ACC112 (cell line): ENCODE results near the gene CNGA4.
A peak's percentile ranks its signal among the peaks of the same experiment; 100 is the strongest.
"Not testable (repeated sequence)": the region's sequence is repeated elsewhere in the genome, so short reads cannot be mapped to it uniquely, and the experiment has no call there.

Experiments
- H2AFZ ChIP-seq: fragments of 200-600 bp; sonication (generic); one replicate; pipeline ENCODE4 v1.6.0; 2017; ENCODE audit warnings: antibody characterized with exemption, low read length; ENCODE audit not compliant: unreplicated experiment
- H3K27ac ChIP-seq: fragments of 200-600 bp; sonication (generic); 2 replicates; pipeline ENCODE4 v1.5.1; 2014; ENCODE audit warnings: low read depth, mild to moderate bottlenecking, antibody characterized with exemption, low read length, moderate library complexity
- H3K27me3 ChIP-seq: fragments of 200-600 bp; sonication (generic); 2 replicates; pipeline ENCODE4 v1.6.1; 2014; ENCODE audit warnings: mild to moderate bottlenecking, antibody characterized with exemption, low read length, moderate library complexity, mixed read lengths; ENCODE audit not compliant: insufficient read depth
- H3K36me3 ChIP-seq: fragments of 200-600 bp; sonication (generic); 2 replicates; pipeline ENCODE4 v1.6.1; 2016; ENCODE audit warnings: mild to moderate bottlenecking, antibody characterized with exemption, low read length, moderate library complexity, mixed read lengths; ENCODE audit not compliant: insufficient read depth
- H3K4me1 ChIP-seq: fragments of 200-600 bp; sonication (generic); one replicate; pipeline ENCODE4 v1.6.1; 2016; ENCODE audit warnings: low read length, mixed read lengths; ENCODE audit not compliant: insufficient read depth, unreplicated experiment, control insufficient read depth
- H3K4me3 ChIP-seq: fragments of 200-600 bp; sonication (generic); 2 replicates; pipeline ENCODE4 v1.5.1; 2014; ENCODE audit warnings: mild to moderate bottlenecking, low read depth, low read length
- H3K79me2 ChIP-seq: fragments of 200-600 bp; sonication (generic); one replicate; pipeline ENCODE4 v1.6.0; 2016; ENCODE audit warnings: low read length; ENCODE audit not compliant: control insufficient read depth, unreplicated experiment, insufficient read depth

Gene CNGA4

DNA sequence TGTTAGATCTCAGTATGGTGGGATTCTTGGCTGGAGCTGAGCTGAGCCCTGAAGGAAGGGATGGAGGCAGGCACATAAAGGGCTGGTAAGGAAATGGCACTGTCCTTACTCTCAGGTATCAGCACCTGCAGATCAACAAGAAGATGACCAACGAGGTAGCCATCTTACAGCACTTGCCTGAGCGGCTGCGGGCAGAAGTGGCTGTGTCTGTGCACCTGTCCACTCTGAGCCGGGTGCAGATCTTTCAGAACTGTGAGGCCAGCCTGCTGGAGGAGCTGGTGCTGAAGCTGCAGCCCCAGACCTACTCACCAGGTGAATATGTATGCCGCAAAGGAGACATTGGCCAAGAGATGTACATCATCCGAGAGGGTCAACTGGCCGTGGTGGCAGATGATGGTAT lies 2.4 kb downstream of the CNGA4 start:
- Histone ChIP-seq H3K27ac (no peak overlapping the region), H3K4me1 (no peaks in the 10 kb centered on the region), H3K4me3 (no peak overlapping the region), H2AFZ (no peak overlapping the region), H3K36me3 (no peaks in the 10 kb centered on the region), H3K79me2 (no peaks in the 10 kb centered on the region), H3K27me3 (peaks cover 39% of the 10 kb centered on the region)

- Histone ChIP-seq H3K27ac (no peak overlapping the region), H2AFZ (no peak overlapping the region), H3K4me1 (peaks cover 8% of the 10 kb centered on the region), H3K27me3 (peaks cover 33% of the 10 kb centered on the region), H3K36me3 (no peaks in the 10 kb centered on the region), H3K79me2 (no peaks in the 10 kb centered on the region), H3K4me3 (no peak overlapping the region)
Measured at GRCh38 chr11:6245536-6245935, 6.6 kb downstream of the CNGA4 start.

DNA sequence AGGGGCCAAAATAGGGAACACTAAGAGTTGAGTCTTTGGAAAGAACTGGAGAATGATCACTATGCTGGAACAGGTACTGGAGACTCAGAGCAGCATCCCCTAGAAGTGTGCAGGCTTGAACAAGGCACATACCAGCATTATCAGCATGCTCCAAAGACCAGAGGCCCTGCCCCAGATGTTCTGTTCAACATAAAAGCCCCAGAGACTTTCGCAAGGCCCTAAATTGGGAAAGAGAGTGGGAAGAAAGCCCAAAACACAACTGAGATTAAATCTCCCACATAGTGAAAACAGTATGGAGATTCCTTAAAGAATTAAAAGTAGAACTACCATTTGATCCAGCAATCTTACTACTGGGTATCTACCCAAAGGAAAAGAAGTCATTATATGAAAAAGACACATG lies 9.4 kb downstream of the CNGA4 start:
- Histone ChIP-seq H3K36me3 (no peaks in the 10 kb centered on the region), H3K27me3 (peaks cover 23% of the 10 kb centered on the region), H3K4me1 (peaks cover 8% of the 10 kb centered on the region)

GRCh38 chr11:6248897-6249296 lies 10.0 kb downstream of the CNGA4 start:
- not testable (repeated sequence) for H3K27ac ChIP-seq, H3K79me2 ChIP-seq, H3K4me3 ChIP-seq, H2AFZ ChIP-seq, H3K4me1 ChIP-seq, H3K36me3 ChIP-seq
- peaks cover 19% of the 10 kb centered on the region for H3K27me3 ChIP-seq

More for the DNA sequence above, 9.4 kb downstream of the CNGA4 start:
- Histone ChIP-seq H3K4me3 (no peak overlapping the region), H3K79me2 (no peaks in the 10 kb centered on the region), H2AFZ (no peak overlapping the region), H3K27ac (no peak overlapping the region)

DNA sequence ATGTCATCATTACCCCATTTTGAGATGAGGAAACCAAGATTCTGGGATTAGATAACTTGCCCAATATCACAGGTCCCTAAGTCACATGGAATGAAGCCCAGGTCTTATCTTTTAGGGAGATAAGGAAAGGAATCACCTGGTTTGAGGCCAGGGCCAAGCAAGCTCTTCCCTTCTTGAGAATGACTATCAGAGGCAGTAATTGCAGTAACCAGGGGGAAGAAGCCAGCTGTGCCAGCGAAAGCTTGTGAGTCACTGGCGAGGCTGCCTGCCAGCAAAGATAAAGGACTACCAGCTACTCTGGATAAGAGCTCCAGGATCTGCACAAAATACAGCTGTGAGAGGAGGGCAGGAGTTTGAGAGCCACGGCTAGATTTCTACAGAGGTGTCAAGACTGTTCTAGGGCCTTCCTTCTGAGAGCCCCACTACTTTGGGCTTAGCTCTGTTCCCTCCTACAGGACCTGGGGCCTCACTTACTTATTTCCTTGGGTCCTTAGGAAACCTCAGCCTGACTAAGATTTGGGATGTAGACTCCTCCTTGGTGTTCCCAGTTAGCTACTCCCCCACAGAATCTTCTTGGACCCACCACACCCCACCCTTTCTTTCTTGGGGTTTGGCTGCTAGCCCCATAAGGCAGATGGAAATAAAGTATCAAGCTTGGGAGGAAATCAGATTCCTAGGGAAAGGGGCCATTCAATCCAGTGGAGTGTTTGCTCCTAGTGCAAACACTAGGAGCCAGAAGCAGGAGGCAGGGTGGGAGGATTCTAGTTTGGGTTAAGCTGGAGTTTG lies 11.1 kb downstream of the CNGA4 start:
- H3K27ac ChIP-seq, result no peak overlapping the region

GRCh38 chr11:6251120-6251733 lies 12.3 kb downstream of the CNGA4 start:
- H3K4me3 ChIP-seq, result no peak overlapping the region
- H3K79me2 ChIP-seq, result no peaks in the 10 kb centered on the region
- no peaks in the 10 kb centered on the region for H3K36me3 ChIP-seq
- peaks cover 25% of the 10 kb centered on the region for H3K27me3 ChIP-seq
- no peak overlapping the region for H3K27ac ChIP-seq
- no peak overlapping the region for H2AFZ ChIP-seq
- H3K4me1 ChIP-seq, result peaks cover 8% of the 10 kb centered on the region

More for the DNA sequence above, 11.1 kb downstream of the CNGA4 start:
- Histone ChIP-seq H3K79me2 (no peaks in the 10 kb centered on the region), H3K4me3 (no peak overlapping the region), H3K4me1 (peaks cover 8% of the 10 kb centered on the region), H3K36me3 (no peaks in the 10 kb centered on the region), H2AFZ (no peak overlapping the region), H3K27me3 (peaks cover 25% of the 10 kb centered on the region)

- Histone ChIP-seq H2AFZ (no peak overlapping the region), H3K27me3 (peaks cover 31% of the 10 kb centered on the region), H3K4me1 (peaks cover 8% of the 10 kb centered on the region), H3K79me2 (no peaks in the 10 kb centered on the region), H3K36me3 (no peaks in the 10 kb centered on the region), H3K4me3 (no peak overlapping the region), H3K27ac (no peak overlapping the region)
Measured at GRCh38 chr11:6251990-6252473, 13.1 kb downstream of the CNGA4 start.

DNA sequence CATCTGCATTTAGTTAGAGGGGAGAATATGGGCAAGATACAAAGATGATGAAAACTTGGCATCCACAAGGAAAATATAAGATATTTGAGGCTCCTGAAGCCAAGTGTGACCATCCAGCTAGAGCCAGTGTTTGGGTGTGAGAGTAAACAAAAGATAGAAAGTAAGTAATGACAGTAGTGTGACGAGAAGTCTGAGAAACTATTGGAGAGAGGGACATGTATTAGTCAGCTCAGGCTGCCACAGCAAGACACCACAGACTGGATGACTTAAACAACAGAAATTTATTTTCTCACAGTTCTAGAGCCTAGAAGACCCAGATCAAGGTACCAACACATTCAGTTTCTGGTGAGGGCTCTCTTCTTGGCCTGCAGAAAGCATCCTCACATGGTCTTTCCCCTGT lies 14.3 kb downstream of the CNGA4 start:
- Histone ChIP-seq H3K4me1 (peaks cover 8% of the 10 kb centered on the region), H3K4me3 (no peak overlapping the region), H3K27me3 (peaks cover 43% of the 10 kb centered on the region), H2AFZ (no peak overlapping the region), H3K27ac (no peak overlapping the region), H3K79me2 (no peaks in the 10 kb centered on the region), H3K36me3 (no peaks in the 10 kb centered on the region)

- H3K4me1 ChIP-seq, result peaks cover 4% of the 10 kb centered on the region
- no peak overlapping the region for H2AFZ ChIP-seq
- H3K27ac ChIP-seq, result no peak overlapping the region
- no peaks in the 10 kb centered on the region for H3K36me3 ChIP-seq
- peaks cover 91% of the 10 kb centered on the region for H3K27me3 ChIP-seq
- H3K79me2 ChIP-seq, result no peaks in the 10 kb centered on the region
- no peak overlapping the region for H3K4me3 ChIP-seq
Measured at GRCh38 chr11:6258141-6258540, 19.3 kb downstream of the CNGA4 start.

DNA sequence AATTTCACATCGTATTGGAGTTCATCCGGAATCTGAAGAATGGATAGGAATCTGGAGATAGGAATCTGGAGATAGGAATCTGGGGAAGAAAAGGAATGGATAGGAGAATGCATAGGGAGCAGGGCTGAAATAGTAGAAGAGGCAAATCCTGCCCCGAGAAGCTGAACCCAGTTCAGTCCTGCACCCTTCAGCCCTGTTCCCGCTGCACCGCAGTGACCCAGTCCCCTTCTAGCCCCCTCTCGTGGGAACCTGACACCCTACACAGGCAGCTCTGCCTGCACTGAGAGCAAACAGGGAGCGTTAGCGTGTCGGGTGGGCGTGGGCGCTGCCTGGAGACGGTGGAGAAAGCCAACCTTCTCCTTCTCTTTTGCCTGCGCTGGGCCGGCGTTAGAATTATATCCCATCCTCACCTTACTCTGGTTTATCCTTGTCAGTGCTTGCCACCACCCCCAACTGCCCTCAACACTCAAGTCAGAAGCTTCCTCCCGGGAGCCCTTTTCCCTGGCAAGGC lies 19.7 kb downstream of the CNGA4 start:
- Histone ChIP-seq H2AFZ (no peak overlapping the region), H3K36me3 (no peaks in the 10 kb centered on the region), H3K27me3 (peaks cover 96% of the 10 kb centered on the region), H3K27ac (no peak overlapping the region), H3K4me3 (peak overlapping the region; percentile 46; the same call in 1 of the 2 replicates), H3K4me1 (peaks cover 4% of the 10 kb centered on the region), H3K79me2 (no peaks in the 10 kb centered on the region)
